ENCODE results near the gene PPP1R7. TPM values are rescaled to one million over a fixed set of nuclear protein-coding genes. Genes with fewer than 3 reads are reported as not detected.

The PPP1R7 gene
- total and polyA plus RNA-seq, 8 donors = 21.5 to 38.7 (median 31.5) TPM

DNA sequence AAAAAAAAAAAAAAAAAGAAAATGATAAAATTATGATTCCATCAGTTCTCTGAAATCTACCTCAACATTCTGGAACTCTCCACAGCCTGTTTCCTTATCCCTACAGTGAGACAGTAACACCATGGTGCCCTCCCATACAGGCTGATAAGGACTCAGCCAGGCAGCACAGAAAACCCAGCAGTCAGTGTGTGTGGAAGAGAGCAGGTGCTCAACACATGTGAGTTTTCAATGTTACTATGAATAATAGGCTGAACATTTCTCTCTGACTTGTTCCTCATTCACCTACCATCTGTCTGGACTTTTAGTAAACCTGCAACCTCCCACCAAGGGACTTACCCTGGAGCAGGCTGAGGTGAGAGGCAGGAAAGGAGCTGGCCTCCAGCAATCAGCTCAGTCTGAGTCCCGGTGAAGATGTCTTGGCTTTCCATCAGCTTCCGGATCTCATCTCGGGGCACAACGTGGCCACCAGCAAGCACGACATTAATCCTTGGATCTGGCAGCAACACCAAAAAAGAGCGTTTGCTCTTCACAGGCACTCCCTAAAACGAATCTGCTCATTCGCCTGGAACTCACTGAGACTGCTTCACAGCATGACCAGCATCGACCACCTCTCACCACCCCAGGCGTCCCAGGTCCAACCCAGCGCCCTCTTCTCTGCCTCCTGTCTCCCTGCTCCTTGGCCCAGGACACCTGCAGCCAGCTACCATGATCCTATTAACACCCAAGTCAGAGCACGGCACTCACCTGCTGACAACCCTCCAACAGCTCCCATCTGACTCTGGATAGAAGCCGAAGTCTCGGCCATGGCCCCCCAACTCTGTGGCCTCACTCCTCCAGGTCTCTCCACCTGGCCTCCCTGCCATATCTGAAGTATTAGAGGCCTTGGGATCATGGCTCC lies 17.5 kb upstream of the PPP1R7 start:
- WGBS, 2 donors = 70 to 72% methylated on average over 14 of the region's 14 CpGs
- no peaks in the 10 kb centered on the region for H3K27me3 ChIP-seq
- intact Hi-C loops (cut with DNase I) = no loop called here
- H3K4me3 ChIP-seq = no peak overlapping the region
- FAIRE-seq = no peak
- peak; percentile 48 to 91 (median 76) for ATAC-seq
- peak in 3 of 6 donors; percentile 43 to 61 (median 52) for DNase-seq
- H3K36me3 ChIP-seq = no peaks in the 10 kb centered on the region
- no peaks in the 10 kb centered on the region for H3K9me3 ChIP-seq
- TF ChIP-seq, protein P1, sequence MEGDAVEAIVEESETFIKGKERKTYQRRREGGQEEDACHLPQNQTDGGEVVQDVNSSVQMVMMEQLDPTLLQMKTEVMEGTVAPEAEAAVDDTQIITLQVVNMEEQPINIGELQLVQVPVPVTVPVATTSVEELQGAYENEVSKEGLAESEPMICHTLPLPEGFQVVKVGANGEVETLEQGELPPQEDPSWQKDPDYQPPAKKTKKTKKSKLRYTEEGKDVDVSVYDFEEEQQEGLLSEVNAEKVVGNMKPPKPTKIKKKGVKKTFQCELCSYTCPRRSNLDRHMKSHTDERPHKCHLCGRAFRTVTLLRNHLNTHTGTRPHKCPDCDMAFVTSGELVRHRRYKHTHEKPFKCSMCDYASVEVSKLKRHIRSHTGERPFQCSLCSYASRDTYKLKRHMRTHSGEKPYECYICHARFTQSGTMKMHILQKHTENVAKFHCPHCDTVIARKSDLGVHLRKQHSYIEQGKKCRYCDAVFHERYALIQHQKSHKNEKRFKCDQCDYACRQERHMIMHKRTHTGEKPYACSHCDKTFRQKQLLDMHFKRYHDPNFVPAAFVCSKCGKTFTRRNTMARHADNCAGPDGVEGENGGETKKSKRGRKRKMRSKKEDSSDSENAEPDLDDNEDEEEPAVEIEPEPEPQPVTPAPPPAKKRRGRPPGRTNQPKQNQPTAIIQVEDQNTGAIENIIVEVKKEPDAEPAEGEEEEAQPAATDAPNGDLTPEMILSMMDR (IDR thresholded peaks at IDR 0.05) = no peak
- H3K27ac ChIP-seq = peak overlapping the region in 2 of 4 donors; percentile 50 to 63
- no peaks in the 10 kb centered on the region for H3K4me1 ChIP-seq

GRCh38 chr2:241133436-241133820 lies 16.8 kb upstream of the PPP1R7 start:
- no peaks in the 10 kb centered on the region for H3K4me1 ChIP-seq
- intact Hi-C loops (cut with DNase I) = no loop called here
- no peaks in the 10 kb centered on the region for H3K9me3 ChIP-seq
- H3K27me3 ChIP-seq = no peaks in the 10 kb centered on the region
- WGBS, 2 donors = 97 to 98% methylated on average over 10 of the region's 10 CpGs
- no peak overlapping the region for H3K27ac ChIP-seq
- H3K4me3 ChIP-seq = no peak overlapping the region
- ATAC-seq = no peak
- DNase-seq = peak in 1 of 6 donors; percentile 31
- H3K36me3 ChIP-seq = no peaks in the 10 kb centered on the region
- TF ChIP-seq, protein P1 (IDR thresholded peaks at IDR 0.05) = no peak
- no peak for FAIRE-seq

DNA sequence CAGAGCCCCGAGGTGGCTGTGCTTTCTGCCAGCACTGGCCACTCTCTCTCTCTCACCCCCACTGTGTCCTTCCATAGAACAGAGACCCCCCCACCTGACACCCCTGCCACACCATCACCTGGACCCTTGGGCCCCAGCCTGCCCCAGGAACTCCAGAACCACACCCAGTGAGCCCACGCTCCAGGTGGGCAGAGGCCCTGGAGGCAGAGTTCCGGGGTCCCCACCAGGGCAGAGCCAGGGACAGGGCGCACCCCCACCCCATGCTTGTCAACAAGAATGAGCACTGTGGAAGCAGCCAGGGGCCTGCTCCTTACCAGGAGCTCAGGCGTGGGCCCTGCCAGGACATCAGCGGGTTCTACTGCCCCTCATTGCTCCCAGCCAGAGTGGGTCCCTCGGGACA lies 15.6 kb upstream of the PPP1R7 start:
- no peaks in the 10 kb centered on the region for H3K27me3 ChIP-seq
- no peaks in the 10 kb centered on the region for H3K9me3 ChIP-seq
- 93 to 95% methylated on average over 7 of the region's 7 CpGs for WGBS, 2 donors
- ATAC-seq (no peak), FAIRE-seq (no peak), DNase-seq (peak in 1 of 6 donors; percentile 43)
- H3K27ac ChIP-seq = no peak overlapping the region
- TF ChIP-seq, protein P1 (IDR thresholded peaks at IDR 0.05) = no peak
- no peak overlapping the region for H3K4me3 ChIP-seq
- H3K4me1 ChIP-seq = no peaks in the 10 kb centered on the region
- no peaks in the 10 kb centered on the region for H3K36me3 ChIP-seq
- intact Hi-C loops (cut with DNase I) = no loop called here

DNA sequence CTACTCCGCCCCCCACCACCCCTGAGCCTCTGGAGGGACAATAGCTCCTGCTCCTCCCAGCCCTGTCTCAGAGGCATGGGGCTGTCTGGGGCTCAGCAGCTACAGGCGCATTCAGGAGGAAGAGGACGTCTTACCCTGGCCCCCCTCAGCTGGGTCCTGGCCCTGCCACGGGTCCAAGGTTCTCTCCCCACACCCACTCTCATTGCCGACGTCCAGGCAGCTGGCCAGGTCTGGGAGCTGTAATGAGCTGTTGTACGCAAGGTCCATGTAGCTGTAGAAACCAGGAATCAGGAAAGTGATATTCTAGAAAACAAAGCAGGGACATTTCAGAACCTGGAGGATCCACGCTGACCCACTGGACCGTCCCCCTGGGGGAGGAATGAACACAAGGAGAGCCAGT lies 14.5 kb upstream of the PPP1R7 start:
- DNase-seq (peak in 3 of 6 donors; percentile 47 to 61 (median 49)), FAIRE-seq (no peak)

More for the DNA sequence above, 14.5 kb upstream of the PPP1R7 start:
- ATAC-seq = peak in 2 of 4 donors; percentile 58 to 75
- H3K27me3 ChIP-seq = no peaks in the 10 kb centered on the region
- WGBS, 2 donors = 59 to 69% methylated on average over 9 of the region's 9 CpGs
- no peak overlapping the region for H3K4me3 ChIP-seq
- no peaks in the 10 kb centered on the region for H3K4me1 ChIP-seq
- intact Hi-C loops (cut with DNase I) = no loop called here
- no peaks in the 10 kb centered on the region for H3K36me3 ChIP-seq
- no peak overlapping the region for H3K27ac ChIP-seq
- no peaks in the 10 kb centered on the region for H3K9me3 ChIP-seq
- TF ChIP-seq, protein P1 (IDR thresholded peaks at IDR 0.05) = no peak
